Effector memory CD8-positive, alpha-beta T cell (primary cell): Measurements from ENCODE around the gene PDGFB.

Source experiments
- ATAC-seq: fragments of 150-1000 bp; cut with Tn5 transposase; replicated peaks from 2 replicates; pipeline ENCODE4 v1.10.0; 2021; ENCODE audit warnings: mild to moderate bottlenecking, moderate library complexity
- DNase-seq, 3 experiments: peaks; one replicate each; pipeline ENCODE4 v3.0.0; 2021
- H3K27ac Mint-ChIP-seq, 2 donors: one replicate each; pipeline ENCODE4 v1.8.0; 2022; ENCODE audit warnings: mild to moderate bottlenecking in 2 of 2, mixed read lengths in 2 of 2, moderate library complexity in 2 of 2
- H3K27me3 Mint-ChIP-seq, 2 donors: one replicate each; pipeline ENCODE4 v1.8.0; 2022; ENCODE audit warnings: mixed read lengths in 2 of 2
- H3K36me3 Mint-ChIP-seq: one replicate; pipeline ENCODE4 v1.8.0; 2022; ENCODE audit warnings: mild to moderate bottlenecking, moderate library complexity, mixed read lengths; ENCODE audit not compliant: insufficient read depth
- H3K4me1 Mint-ChIP-seq, 2 donors: one replicate each; pipeline ENCODE4 v1.8.0; 2022; ENCODE audit warnings: low read depth in 2 of 2, mixed read lengths in 2 of 2
- H3K4me3 Mint-ChIP-seq, 2 donors: one replicate each; pipeline ENCODE4 v1.8.0; 2022; ENCODE audit warnings: mild to moderate bottlenecking in 2 of 2, mixed read lengths in 2 of 2, moderate library complexity in 2 of 2
- H3K9me3 Mint-ChIP-seq, 2 donors: one replicate each; pipeline ENCODE4 v1.8.0; 2022; ENCODE audit warnings: mixed read lengths in 2 of 2

PDGFB gene

DNA sequence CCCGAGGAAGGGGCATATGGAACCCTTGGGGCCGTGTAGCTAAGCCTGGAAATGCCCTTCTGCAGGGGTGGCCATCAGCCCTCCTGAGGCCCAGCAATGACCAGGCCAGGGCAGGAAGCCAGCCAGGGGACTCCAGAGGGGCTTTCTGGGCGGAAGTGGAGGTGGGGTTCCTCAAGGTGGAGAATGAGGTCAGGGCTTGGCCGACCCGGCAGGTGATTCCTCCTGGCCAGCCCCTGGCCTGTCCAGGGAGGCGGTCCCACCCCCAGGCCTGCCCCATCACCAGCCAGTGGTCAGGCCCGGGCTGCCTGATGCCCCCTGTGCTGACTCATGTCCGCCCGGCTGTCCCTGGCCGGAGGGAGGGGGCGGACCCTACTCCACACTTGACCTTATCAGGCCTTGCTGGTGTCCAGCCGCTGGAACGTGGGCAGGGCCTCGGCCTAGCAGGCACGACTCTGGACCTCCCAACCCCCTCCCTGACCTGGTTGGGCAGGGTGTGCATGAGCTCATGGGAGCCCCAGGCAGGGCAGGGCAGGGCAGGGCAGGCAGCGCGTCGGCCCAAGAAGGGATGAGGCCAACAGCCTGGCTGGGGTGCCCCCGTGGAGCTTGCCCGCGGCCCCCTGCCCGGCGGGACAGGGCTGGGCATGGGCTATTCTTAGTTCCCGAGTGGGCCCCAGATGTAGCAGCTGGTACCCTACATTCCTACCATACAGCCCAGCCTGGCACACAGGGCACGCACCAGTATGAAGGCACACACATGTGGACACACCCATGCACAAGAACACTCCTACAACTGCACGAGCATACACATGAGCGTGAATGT is 38.8 kb upstream of the PDGFB start:
- H3K4me1 Mint-ChIP-seq: peaks cover 8 to 12% of the 10 kb centered on the region in 2 donors
- no peak for DNase-seq
- peaks cover 2% of the 10 kb centered on the region for H3K36me3 Mint-ChIP-seq
- no peak for ATAC-seq
- H3K9me3 Mint-ChIP-seq: no peaks in the 10 kb centered on the region
- no peak overlapping the region for H3K4me3 Mint-ChIP-seq
- H3K27ac Mint-ChIP-seq: no peak overlapping the region
- peaks cover 0 to 6% of the 10 kb centered on the region in 2 donors for H3K27me3 Mint-ChIP-seq

DNA sequence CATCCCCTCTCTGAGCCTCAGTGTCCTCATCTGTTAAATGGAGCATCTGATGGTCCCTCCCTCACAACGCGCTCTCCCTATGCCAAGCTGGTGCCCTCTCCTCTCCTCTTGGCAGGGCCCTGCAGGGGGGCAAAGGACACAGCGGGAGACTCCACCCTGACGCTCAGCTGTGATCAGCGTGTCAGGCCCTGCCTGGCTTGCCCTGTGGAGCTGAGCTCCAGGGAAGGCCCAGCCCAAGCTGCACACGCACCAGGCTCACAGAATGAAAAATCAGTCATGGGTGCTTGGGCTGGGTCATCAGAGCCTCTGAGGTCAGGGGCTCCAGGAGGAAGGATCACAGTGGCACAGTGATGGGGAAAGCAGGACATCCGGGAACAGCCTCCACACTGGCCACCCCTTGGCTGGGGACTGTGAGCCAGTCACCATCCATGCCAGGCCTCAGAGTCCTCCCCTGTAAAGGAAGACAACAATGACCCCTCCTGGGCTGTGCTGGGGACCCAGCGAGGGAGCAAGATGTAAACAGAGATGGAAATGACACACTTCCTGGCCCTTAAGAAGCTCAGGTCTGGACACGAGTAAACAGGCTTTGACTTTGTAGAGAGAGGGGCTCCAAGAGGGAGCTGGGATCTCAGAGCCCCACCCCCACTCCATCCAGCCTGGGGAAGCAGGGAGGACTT is 38.0 kb upstream of the PDGFB start:
- Mint-ChIP-seq H3K36me3 (peaks cover 2% of the 10 kb centered on the region), H3K4me3 (no peak overlapping the region), H3K9me3 (no peaks in the 10 kb centered on the region), H3K27ac (peak overlapping the region in 1 of 2 donors; percentile 44), H3K27me3 (peaks cover 0 to 6% of the 10 kb centered on the region in 2 donors), H3K4me1 (peaks cover 8 to 12% of the 10 kb centered on the region in 2 donors)
- ATAC-seq (no peak), DNase-seq (no peak)

DNA sequence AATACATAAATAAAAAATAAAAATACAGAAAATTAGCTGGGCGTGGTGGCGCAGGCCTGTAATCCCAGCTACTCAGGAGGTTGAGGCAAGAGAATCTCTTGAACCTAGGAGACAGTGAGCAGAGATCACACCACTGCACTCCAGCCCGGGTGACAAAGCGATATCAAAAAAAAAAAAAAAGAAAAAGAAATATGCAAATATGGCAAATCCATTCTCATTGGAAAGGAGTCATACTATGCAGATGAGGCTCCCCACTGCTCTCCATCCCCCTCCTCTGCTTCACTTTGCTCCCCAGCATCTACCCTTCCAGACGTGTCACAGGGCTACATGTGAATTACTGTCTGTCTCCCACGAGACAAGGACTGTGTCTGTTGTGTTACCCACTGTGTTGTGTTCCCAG is 36.3 kb upstream of the PDGFB start:
- H3K9me3 Mint-ChIP-seq: no peaks in the 10 kb centered on the region
- H3K36me3 Mint-ChIP-seq: peaks cover 2% of the 10 kb centered on the region
- H3K4me3 Mint-ChIP-seq: no peak overlapping the region
- DNase-seq: no peak
- H3K27ac Mint-ChIP-seq: no peak overlapping the region
- peaks cover 0 to 8% of the 10 kb centered on the region in 2 donors for H3K4me1 Mint-ChIP-seq
- ATAC-seq: no peak
- peaks cover 0 to 21% of the 10 kb centered on the region in 2 donors for H3K27me3 Mint-ChIP-seq

DNA sequence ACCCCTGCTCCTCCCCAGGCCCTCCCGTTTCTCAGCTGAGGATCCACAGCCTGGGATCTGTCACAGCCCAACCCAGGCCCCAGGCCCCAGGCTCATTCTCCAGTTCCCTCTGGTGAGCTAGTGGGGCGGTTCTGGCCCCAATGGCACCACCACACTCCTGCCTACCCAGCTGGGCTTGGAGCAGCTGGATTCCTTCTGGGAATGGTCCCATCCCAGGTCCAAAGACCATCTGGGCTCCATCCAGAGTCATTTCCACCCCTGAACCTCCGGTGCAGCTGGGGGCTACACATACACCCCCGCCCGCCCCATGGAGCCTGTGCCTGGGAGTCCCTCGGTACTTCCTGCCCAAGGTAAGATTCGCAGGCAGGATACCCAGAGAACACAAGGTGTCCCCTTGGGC is 35.5 kb upstream of the PDGFB start:
- Mint-ChIP-seq H3K9me3 (no peaks in the 10 kb centered on the region), H3K27me3 (peaks cover 0 to 28% of the 10 kb centered on the region in 2 donors), H3K36me3 (peaks cover 2% of the 10 kb centered on the region), H3K4me3 (no peak overlapping the region), H3K4me1 (peaks cover 0 to 8% of the 10 kb centered on the region in 2 donors), H3K27ac (no peak overlapping the region)
- ATAC-seq (no peak), DNase-seq (no peak)

DNA sequence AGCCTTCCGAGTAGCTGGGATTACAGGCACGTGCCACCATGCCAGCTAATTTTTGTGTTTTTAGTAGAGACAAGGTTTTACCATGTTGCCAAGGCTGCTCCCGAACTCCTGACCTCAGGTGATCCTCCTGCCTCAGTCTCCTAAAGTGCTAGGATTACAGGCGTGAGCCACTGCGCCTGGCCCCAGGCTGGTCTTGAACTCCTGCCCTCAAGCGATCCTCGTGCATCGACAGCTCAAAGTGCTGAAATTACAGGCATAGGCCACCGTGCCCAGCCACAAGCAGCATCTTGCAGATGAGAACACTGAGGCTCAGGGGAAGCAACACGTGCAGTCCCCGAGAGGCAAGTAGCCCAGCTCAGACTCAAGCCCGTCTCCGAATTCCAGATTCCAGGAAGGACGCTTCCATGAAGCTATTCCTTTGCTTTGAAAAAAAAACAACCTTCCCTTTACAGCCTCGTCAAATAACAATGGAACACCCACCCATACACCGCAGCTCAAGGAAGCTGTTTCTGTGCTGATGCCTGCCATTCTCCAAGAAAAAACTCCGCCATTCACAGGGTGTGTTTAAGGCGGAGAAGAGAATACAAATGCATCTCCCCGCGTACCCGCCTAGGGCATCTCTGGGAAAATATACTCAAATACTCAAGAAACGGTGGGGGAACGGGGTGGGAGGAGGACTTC is 34.5 kb upstream of the PDGFB start:
- H3K4me3 Mint-ChIP-seq: no peak overlapping the region
- H3K27ac Mint-ChIP-seq: peak overlapping the region in 1 of 2 donors; percentile 49
- H3K36me3 Mint-ChIP-seq: peaks cover 2% of the 10 kb centered on the region
- H3K4me1 Mint-ChIP-seq: peaks cover 0 to 8% of the 10 kb centered on the region in 2 donors
- no peaks in the 10 kb centered on the region for H3K9me3 Mint-ChIP-seq
- DNase-seq (no peak), ATAC-seq (no peak)
- H3K27me3 Mint-ChIP-seq: peaks cover 0 to 28% of the 10 kb centered on the region in 2 donors

DNA sequence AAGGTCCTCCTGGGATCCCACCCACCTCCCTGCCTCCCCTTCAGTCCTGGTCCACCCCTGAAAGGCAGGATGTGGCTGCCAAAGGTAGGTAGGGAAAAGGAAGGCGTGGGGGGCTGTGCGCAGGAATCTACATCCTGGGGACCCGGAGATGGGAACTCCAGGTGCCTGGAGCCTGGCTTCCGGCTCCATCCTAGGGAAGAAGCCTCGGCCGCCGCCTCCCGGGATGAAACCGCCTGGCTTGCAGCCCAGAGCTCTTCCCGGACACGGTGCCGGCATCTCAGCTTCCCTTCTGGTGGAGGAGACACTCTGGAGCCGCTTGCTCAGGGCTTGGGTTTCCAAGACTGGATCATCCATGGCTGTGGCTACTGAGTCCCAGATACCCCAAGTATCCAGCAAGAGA is 33.3 kb upstream of the PDGFB start:
- no peak for ATAC-seq
- peaks cover 0 to 28% of the 10 kb centered on the region in 2 donors for H3K27me3 Mint-ChIP-seq
- no peak overlapping the region for H3K27ac Mint-ChIP-seq
- no peak overlapping the region for H3K4me3 Mint-ChIP-seq
- peaks cover 2% of the 10 kb centered on the region for H3K36me3 Mint-ChIP-seq
- DNase-seq: no peak
- H3K4me1 Mint-ChIP-seq: peaks cover 0 to 8% of the 10 kb centered on the region in 2 donors
- no peaks in the 10 kb centered on the region for H3K9me3 Mint-ChIP-seq

DNA sequence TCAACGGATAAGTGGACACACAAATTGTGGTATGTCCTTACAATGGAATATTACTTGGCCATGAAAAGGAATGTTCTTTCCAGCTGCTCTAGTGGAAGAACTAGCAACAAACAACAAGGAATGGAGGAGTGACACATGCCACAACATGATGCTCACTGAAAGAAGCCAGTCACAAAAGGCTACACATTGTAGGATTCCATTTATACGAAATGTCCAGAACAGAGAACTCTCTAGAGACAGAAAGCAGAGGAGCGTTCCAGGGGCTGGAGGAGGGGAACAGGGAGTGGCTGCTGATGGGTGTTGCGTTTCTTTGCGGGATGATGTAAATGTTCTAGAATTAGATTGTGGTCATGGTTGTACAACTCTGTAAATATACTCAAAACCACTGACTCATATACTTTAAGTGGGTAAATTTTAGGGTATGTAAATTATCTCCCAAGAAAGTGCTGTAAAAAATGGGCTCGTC is 32.4 kb upstream of the PDGFB start:
- Mint-ChIP-seq H3K9me3 (no peaks in the 10 kb centered on the region), H3K36me3 (peaks cover 2% of the 10 kb centered on the region), H3K27me3 (peaks cover 0 to 28% of the 10 kb centered on the region in 2 donors), H3K4me1 (no peaks in the 10 kb centered on the region), H3K4me3 (no peak overlapping the region), H3K27ac (no peak overlapping the region)
- ATAC-seq: no peak
- DNase-seq: no peak

DNA sequence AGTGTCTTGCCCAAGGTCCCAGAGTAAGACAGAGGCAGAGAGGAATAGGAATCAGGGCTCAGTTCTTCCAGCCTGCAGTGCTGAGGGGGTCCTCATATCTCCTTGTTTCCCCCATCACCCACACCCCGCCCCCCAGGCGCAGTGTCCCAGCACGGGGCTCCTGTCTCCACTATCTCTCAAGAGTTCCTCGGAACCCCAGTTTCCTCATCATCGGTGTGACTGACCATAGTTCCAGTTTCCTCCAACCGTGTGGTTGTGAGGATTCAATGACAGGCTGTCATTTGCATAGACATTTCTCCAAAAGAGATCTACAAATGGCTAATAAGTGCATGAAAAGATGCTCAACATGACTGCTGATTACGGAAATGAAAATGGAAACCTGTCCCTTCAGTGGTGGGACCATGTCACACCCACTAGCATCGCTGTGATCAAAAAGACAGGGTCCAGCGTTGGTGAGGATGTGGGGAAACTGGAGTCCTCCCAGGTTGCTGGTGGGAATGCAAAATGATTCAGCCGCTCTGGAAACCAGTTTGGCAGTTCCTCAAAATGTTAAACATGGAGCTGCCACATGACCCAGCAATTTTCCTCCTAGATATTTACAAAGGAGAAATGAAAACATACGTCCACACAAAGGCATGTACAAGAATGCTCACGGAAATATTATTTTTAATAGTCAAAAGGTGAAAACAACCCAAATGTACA is 31.8 kb upstream of the PDGFB start:
- peaks cover 0 to 28% of the 10 kb centered on the region in 2 donors for H3K27me3 Mint-ChIP-seq
- no peak overlapping the region for H3K4me3 Mint-ChIP-seq
- H3K27ac Mint-ChIP-seq: no peak overlapping the region
- ATAC-seq (no peak), DNase-seq (no peak)
- H3K4me1 Mint-ChIP-seq: no peaks in the 10 kb centered on the region
- H3K36me3 Mint-ChIP-seq: peaks cover 2% of the 10 kb centered on the region
- no peaks in the 10 kb centered on the region for H3K9me3 Mint-ChIP-seq

DNA sequence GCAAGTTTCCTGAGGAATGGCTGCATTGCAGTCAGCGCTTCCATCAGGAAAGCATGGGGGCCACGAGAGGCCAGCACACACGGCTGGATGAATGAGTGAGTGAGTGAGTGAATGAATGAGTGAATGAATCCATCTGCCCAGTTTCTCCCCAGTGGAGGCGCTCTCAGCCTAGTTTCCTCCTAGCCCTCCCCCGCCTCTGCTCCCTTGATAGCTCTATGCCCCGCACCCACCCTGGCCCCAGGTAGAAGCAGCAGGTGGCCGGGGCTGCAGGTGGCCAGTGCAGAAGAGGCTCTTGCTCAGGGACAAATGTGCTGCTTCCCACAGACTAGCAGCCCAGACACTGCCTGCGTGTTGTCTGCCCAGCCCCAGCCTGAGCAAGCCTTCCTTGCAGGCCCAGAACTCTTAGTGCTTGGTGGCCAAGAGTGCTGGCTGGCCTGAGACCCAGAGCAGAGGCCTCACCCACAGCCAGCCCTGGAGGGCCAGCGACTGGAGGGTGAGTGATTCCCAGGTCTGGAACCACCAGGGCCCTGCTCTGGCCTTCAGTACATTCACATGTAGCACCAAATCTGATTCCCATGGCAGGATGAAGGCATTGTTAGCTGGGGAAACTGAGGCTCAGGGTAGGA is 31.1 kb upstream of the PDGFB start:
- H3K4me3 Mint-ChIP-seq: no peak overlapping the region
- no peaks in the 10 kb centered on the region for H3K4me1 Mint-ChIP-seq
- no peaks in the 10 kb centered on the region for H3K9me3 Mint-ChIP-seq
- H3K27me3 Mint-ChIP-seq: peaks cover 0 to 28% of the 10 kb centered on the region in 2 donors
- H3K36me3 Mint-ChIP-seq: peaks cover 2% of the 10 kb centered on the region
- ATAC-seq: no peak
- no peak overlapping the region for H3K27ac Mint-ChIP-seq
- DNase-seq: no peak

DNA sequence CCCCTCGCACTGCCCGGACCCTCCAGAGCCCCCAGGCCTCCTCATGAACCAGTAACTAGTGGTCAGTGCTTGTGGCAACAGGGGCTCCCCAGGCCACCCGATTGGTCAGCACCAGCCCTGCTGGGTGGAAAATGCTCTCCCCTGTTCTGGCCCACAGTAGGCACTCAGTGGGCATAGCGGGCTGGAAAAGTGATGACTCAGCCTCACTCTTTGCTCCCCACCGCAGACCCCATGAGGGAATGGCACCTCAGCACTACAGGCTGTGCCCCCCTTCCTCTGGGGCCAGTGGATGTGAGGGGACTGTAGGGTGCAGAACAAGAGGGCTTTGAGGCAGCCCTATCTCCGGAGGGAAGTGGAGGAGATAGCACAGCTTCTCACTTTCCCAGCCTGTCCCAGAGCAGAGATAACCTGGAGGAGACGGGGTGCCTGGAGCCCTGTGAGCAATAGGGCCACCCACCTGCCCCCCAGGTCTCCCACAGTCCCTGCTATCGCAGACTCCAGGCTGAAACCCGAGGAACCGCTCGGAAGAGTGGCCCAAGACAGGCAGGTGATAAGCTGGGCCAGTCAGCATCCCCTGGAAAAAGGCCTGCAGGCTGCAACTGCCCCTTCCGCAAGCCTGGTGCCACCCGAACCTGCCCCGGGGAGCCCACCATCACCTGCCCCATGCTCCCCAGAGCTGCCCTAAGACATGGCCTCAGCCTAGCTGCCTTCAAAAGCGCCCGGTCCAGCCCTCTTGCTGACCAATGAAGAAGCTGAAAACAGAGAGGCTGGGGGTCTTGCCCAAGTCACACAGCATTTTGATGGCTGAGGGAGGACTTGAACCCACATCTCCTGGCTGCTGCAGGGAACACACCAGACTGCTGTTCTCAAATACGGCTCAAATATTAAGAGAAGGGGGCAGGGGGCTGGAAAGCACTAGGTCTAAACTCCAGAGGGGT is 29.4 kb upstream of the PDGFB start:
- Mint-ChIP-seq H3K36me3 (no peaks in the 10 kb centered on the region), H3K4me3 (no peak overlapping the region), H3K27ac (no peak overlapping the region), H3K9me3 (no peaks in the 10 kb centered on the region), H3K27me3 (peaks cover 0 to 24% of the 10 kb centered on the region in 2 donors), H3K4me1 (no peaks in the 10 kb centered on the region)
- no peak for DNase-seq
- ATAC-seq: no peak

DNA sequence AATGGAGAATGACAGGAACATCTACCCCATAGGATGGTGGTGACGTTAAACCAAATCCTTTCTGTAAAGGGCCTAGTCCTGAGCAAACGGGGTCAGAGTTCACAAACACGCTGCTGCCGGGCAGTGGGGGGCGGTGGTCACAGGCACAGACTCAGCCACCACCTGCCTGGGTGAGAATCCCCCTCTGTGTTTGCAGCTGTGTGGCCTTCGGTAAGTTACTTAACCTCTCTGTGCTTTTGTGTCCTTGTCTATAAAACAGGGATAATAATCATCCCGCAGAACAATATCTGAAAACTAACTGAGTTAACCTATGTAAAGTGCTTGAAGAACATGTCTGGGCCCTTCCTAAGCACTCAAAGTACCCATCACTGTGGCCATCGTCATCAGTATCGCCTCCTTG is 26.0 kb upstream of the PDGFB start:
- no peak for DNase-seq
- H3K27ac Mint-ChIP-seq: no peak overlapping the region
- H3K4me1 Mint-ChIP-seq: peaks cover 0 to 2% of the 10 kb centered on the region in 2 donors
- no peak for ATAC-seq
- H3K36me3 Mint-ChIP-seq: no peaks in the 10 kb centered on the region
- no peak overlapping the region for H3K4me3 Mint-ChIP-seq
- no peaks in the 10 kb centered on the region for H3K9me3 Mint-ChIP-seq
- peaks cover 0 to 3% of the 10 kb centered on the region in 2 donors for H3K27me3 Mint-ChIP-seq

DNA sequence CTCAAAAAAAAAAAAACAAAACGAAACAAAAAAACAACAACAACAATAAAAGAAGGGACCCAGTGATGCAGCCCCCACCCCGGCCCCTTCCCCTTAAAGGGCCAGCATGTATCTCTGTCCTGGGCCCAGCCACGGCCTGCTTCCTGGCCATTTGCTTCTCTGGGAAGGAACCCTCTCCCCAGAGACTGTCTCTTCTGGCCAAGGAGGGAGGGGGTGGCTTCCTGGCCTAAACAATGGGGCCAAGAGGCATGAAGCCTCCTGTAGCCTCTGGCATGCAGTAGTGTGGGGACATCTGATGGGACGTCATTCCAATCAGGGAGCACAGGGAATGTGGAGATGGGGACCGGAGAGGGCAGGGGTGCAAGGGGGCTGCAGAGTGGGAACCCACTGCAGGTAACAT is 25.5 kb upstream of the PDGFB start:
- Mint-ChIP-seq H3K27me3 (no peaks in the 10 kb centered on the region), H3K9me3 (no peaks in the 10 kb centered on the region), H3K27ac (no peak overlapping the region), H3K4me3 (no peak overlapping the region), H3K4me1 (peaks cover 0 to 2% of the 10 kb centered on the region in 2 donors), H3K36me3 (no peaks in the 10 kb centered on the region)
- no peak for DNase-seq
- no peak for ATAC-seq
